GM19238 (cell line): ENCODE measurements around the gene VTCN1.
"Not testable (repeated sequence)": the region's sequence is repeated elsewhere in the genome, so short reads cannot be mapped to it uniquely, and the experiment has no call there.

Source experiments
- DNase-seq: peaks from one replicate; pipeline ENCODE4 v3.0.0; 2011; ENCODE audit warnings: low spot score; ENCODE audit not compliant: insufficient read length

Gene VTCN1

DNA sequence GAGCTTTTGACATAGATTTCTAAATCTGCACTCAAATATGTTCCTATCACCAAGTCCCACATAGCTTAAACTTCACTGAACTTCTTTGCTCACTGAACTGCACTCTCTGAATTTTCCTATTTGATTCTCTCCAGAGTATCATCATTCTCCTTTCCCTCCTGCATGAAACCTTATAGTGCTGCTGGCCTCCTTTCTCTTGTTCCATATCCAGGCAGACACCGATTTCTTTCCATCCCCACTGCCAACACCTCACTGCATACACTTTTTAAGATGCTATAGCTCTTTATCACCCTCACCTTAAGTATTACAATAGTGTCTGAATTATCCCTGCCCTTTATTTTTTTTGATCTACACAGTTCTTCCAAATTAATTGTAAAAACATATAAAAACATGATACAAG, 86.1 kb downstream of the VTCN1 start:
- DNase-seq: no peak

DNA sequence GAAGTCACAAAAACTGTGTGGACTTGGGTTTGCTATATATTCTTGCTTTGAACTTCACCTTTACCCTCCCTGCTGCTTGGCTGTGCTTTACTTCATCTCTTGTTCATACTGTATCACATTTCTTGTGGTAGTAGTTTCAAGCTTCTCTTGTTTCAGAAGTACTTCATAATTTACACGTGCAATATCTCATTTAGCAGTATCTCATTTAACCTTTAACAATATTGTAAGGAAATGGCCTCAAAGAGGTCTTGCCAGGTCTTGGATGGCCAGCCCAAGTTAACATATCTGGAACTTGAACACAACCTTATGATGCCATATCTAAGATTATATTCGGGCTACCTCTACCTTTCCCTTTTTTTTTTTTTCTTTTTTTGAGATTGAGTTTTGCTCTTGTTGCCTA, 87.5 kb downstream of the VTCN1 start:
- DNase-seq: no peak

DNA sequence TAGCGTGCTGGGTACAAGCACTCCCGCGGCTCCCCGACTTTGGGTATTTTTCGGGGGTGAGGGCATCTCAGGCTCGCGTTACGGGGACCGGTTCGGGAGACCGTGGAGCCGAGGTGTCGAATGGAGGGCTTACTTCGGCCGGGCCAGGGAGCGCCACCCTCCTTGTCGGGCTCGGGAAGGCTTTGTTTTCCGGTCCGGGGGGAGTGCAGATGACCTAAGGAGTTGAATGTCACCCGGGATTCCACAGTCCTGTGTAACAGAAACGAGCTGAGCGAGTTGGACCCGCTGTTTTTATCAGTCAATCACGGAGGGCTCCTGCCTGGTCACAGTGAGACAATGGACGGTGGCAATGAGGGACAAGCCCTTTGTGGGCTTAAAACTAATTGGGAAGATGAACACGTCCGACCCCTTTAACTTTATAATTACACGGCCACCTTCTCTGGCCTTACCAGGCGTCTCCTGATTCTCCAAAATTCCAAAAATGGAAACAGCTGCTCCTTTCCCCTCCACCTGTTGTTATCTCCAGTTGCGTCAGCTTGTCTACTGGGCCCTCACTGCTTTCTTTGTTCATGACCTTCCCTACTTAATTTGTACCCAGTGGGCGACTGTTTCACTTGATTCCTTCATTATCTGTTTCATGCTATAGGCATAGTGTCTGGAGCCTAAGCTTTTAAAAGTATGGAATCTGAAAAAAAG, 88.2 kb downstream of the VTCN1 start:
- no peak for DNase-seq

DNA sequence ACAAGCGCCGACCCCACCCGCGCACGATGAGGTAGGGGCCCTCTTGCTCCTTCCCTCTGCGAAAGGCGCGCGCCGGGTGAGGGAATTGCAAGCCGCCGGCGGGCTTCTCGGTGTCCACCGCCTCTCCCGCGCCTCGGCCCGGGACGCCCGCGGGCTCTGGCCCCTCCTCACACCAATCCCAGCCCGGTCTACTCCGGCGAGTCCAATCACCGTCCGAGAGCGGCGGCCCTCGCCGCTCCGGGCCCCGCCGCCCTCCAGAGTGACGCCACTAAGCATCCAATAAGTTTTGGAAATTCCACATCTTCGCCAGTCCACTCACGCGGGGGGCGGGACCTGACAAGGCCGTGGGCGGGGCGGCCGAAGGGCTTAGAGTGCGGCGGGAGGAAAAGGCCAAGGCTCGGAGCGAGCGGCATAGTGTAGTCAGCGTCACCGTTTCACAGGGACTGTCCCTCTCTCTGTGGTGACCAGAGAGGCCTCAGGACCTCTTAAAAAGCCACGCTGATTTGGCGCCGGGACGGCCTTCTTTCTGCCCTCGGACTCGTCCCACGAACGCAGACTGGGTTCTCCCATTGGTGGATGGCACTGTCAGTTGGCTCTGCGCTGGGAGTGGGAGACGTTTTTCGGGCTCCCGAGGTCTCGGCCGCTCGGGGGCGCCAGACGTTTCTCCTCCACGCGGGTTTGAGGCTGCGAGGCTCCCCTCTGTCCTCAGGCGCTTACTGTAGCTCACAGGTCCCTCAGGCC, 89.0 kb downstream of the VTCN1 start, which contains the start of gene TRIM45:
Gene TRIM45 (minus strand): TSS at position 161 of the 741 bp plus-strand sequence. CDS start 548 bp downstream, outside the sequence.
- DNase-seq: peak; percentile 82

DNA sequence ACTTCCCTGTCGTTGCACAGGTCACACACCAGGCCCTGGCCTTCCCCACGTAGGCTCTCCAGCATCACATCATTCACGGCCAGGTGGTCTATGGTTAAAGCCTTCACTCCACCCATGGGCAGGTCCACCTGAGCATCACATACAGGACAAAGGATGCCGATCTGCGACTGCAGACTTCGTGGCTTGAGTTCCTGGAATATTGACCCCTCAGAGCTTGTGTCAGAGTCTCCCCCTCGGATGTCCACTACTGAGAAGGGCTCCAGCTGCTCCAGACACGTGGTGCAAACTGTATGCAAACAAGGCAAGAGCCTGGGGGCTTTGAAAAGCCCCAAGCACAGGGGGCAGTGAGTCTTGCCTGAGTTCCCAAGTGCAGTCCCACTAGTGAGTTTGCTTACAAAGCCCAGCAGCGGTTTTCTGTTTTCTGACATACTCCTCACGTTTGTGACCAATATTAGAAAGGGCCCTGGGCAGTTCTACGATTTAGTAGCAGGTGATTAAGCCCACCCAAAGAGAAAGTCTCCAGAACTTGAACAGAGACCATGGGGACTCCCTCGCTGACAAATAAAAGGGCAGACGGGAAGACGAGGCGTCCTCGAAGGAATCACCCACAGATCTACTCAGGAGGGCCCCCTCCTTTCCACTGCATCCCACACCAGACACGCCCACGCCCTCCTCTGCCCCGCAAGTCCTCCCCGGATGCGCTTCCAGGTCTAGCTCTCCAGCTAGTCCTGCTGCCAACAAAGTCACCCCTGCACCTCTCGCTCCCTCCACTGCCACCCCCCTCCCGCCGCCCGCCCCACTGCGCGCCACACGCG, 89.7 kb downstream of the VTCN1 start:
- no peak for DNase-seq

DNA sequence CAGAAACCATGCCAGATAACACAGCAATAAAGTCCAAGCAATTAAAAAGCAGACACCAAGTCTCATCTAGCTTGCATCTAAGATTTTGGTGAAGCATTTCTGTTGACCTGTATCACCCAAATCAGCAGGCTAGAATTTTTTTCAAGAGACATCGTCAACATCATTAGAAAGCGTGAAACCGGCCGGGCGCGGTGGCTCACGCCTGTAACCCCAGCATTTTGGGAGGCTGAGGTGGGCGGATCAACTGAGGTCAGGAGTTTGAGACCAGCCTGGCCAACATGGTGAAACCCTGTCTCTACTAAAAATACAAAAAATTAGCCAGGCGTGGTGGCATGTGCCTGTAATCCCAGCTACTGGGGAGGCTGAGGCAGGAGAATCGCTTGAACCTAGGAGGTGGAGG, 91.6 kb downstream of the VTCN1 start:
- DNase-seq: not testable (repeated sequence)

DNA sequence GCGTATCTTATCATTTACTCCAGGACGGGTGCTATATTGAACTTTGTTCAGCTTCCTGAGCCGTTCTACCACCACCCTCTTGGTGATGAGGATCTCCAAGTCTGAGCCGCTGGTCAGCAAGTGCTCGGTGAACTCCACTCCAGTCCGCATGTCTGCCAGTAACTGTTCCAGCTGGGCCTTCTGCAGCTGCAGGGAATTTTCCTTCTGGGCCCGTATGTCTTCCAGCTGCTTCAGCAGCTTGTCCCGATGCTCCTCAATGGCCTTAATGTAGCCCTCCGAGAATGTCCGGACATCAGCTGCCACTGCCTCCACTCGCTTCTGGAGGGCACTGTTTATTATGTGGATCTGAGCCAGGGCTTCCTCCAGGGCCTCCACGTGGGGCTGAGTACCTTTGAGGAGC, 92.6 kb downstream of the VTCN1 start:
- DNase-seq: no peak

DNA sequence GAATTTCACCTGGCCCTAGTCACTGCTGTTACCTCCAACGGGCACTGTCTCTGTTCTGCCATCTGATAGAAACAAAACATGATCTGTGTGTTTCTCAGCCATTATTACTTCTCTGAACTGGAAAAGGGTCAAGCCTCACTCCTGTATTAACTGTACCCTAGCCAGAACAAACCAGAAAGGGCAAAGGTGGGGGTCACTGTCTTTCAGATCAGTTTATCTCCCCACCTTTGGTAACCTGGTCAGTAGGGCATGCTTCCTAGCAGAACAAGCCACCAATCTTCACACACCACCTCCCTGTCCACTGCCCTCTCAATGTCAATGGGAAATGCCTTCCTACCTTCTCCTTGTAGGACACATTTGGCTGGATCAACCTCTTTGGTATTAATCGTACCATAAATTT, 93.0 kb downstream of the VTCN1 start:
- DNase-seq: no peak

DNA sequence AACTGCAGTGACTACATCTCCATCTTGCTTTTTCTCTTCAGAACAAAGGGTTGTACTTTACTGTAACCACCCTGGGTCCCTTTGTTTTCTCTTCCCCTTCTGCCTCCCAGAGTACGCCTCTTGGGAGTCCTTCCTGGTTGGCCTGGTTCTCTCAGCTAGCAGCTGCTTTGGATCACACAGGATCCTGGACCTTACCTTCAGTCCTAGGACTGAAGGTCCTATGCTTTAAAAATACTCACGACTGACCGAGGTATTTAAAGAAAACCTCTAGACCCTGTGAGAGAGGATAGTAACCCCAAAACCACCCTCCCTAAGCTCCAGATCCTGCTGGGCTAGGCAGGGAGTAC, 94.0 kb downstream of the VTCN1 start:
- DNase-seq: no peak

DNA sequence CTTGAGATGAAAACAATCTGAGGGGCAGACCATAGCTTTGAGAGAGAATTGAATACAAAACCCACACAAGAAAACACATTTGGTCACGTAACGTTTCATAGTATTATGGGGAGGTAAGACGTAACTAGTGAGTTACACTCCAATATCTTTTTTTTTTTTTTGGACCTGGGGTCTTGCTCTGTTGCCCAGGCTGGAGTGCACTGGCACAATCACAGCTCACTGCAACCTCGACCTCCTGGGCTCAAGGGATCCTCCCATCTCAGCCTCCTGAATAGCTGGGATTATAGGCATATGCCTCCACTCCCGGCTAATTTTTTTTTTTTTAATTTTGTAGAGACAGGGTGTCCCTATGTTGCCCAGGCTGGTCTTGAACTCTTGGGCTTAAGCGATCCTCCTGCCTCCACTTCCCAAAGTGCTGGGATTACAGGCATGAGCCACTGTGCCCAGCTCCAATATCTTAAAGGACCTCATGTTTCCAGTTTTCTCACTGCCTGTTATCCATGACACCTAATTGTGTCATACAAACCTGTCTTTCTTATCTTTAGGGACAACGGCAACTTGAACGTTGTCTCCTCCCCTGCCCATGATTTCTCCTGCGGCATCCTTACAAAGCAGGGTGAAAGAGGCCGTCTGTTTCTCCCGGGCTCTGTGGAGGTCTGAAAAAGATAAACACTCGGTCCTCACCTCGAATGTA, 94.5 kb downstream of the VTCN1 start:
- DNase-seq: no peak

DNA sequence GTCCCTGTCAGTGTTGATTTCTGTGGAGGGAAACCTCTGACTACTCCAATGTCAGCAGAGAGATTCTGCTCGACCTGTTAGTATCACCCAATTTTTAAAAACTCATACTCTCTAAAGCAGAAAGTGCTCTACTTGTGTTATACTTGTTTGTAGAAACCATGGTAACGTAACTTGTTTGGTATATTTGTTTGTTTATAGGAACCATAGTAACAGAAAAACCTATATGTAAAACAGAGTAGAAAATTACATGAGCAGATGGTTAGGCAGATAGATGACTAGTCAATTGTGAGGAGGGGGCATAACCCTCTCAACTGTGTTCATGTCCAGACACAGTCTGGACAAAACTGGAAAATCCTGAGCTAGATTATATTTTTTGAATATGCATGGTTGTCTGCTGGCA, 95.8 kb downstream of the VTCN1 start:
- DNase-seq: no peak

DNA sequence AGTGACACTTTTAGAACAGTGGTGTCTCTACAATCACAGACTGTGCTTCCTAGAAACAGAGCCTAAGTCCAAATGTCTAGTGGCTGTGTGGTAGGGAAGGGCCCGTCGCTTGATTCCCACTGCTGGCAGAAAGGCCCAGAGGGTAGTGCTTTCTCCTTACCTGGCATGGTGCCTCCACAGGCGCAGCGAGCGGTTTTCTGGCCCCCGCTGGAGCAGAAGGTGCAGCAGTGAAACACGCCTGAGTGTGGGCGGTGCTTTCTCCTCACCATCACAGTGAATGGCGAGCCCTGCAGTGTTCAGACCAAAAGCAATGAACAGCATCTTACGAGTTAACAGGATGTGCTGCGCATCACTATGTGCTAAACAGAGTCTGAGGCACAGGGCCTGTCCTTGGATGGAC, 97.5 kb downstream of the VTCN1 start:
- DNase-seq: no peak

DNA sequence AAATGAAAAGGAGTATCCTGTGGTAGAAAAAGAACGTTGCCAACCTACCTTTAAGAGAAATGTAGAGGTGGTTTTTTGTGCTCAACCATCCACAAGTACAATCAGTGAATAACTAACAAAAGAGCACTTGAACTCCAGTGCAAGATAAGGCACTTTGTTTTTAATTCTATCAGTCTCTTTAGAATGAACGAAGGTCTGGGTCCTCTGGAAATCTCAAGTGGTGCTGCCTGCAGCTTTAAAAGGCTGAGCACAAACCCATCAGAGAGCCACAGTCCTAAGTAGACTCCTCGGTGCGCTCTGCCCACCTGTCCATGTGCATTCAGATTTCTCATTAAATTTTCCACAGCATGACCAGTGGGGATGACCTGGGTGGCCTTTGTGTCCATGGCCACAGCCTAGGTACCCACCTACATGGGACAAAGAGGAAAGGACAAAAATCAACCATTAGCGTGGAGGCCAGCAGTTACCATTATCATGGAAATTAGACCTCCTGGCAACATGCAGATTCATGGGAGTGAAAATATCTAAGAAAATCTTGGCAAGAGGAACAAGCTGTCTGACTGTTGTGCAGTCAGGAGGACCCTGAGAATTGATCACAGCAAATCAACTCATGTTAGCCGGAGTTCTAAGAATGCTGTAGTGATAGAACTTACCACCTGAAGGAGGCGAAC, 98.5 kb downstream of the VTCN1 start:
- no peak for DNase-seq

DNA sequence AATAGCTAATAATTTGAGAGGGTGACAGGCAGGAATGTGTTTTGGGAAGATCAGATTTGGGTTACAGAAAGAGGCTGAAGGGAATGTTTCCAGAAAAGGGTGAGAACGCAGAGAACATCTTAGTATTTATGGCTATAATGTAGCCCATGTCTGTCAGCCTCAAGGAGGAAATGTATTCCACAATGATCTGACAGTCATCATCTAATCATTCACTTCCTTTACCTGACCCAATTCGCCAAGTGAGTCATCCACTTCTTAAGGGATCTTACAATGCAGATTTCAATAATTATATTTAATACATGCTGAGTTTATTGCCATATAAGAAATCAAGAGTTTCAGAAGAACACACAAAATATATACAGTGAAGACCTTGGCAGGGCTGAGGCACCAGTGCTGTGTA, 100.0 kb downstream of the VTCN1 start:
- no peak for DNase-seq

DNA sequence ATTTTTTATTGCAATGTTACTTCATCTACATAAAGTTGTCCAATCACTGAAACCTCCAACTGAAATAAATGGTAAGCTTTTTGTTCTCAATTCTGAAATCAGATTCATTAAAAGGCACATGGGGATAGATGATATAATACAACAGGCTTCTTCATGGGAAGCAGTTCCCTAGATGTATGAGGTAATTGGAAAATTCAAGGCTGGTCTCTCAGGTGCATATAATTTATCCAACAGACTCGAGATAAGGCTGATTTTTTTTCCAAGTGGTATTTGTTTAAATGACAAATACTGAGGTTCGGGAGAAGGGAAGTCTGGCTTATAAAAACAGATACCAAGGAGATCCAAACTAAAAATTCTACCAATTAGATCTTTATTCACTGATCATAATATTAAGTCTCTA, 103.4 kb downstream of the VTCN1 start:
- DNase-seq: no peak

DNA sequence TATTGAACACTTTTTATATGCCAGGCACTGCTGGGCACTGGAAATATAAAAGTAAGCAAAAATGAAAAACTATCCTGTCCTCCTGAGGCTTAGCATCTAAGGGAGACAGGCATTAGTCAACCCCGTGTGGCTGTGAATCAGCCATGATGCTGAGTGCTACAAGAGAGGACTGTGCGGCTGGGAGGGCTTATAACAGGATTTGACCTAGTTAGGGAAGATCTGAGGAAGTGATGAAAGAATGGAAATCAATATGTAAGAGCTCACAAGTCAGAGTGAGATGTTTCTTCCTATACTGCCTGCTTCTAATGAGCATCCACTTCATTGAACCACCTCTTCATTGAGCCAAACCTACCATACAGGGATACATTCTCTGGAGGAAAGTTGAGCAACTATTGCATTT, 104.2 kb downstream of the VTCN1 start:
- no peak for DNase-seq

DNA sequence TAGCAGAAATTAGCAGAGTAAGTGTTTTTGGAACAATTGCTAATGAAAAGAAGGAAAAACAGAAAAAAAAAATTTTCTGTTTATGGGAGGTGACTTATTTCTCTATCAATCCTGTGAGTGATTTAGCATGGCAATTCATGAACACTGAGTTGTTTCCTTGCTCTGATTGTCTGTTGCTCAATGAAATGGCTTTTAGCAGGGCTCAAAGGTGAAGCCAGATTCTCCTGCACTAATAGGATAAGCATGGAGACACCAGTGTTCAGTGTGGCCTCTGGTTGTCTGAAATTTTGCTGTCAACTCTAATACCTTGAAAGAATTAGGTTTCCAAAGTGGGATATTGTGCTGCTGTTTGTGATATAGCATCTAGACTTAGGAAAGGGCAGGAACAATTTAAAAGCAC, 105.0 kb downstream of the VTCN1 start:
- no peak for DNase-seq

DNA sequence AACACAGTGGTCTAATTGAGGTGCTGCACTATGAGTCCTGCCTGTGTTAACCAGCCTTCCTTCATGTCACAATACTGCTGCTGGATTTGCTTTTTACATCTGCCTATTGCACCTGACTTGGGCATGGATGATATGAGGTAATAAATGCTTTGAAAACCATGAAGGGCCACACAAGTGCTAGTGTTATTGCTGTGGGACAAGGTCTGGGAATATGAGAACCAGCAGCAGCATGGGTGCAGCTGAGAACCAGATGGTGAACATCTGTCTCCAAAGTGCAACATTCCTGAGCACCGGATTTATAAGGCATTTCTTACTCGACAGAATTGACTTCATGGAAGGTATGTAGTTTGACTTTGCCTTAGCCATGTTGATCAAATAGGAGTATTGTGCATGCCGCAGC, 105.7 kb downstream of the VTCN1 start:
- DNase-seq: no peak

DNA sequence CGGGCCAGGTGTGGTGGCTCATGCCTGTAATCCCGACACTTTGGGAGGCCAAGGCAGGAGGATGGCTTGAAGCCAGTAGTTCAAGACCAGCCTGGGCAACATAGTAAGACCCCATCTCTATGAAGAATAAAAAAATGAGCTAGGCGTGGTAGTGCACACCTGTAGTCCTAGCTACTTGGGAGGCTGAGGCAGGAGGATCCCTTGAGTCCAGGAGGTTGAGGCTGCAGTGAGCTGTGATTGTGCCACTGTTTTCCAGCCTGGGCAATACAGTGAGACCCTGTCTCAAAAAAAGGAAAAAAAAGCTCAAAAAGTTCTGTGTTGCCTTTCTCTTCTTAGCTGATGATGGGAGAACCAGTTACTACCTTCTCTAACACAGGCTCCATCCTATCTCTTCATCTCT, 108.9 kb downstream of the VTCN1 start:
- DNase-seq: not testable (repeated sequence)

DNA sequence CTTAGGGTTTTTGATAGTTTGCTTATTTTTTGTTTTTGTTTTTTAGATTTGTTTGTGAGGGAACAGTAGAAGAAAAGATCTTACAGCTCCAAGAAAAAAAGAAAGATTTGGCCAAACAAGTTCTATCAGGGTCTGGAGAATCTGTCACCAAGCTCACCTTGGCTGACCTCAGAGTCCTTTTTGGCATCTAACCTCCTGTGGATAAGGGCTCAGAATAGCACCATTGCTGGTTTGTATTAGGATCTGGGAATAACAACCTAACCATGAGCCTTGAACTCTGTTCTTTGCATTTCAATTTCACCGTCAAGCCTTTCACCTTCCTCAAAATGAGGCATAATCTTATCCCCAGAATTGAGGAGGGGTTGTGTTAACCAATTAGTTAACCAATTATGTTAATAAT, 109.4 kb downstream of the VTCN1 start:
- DNase-seq: no peak

DNA sequence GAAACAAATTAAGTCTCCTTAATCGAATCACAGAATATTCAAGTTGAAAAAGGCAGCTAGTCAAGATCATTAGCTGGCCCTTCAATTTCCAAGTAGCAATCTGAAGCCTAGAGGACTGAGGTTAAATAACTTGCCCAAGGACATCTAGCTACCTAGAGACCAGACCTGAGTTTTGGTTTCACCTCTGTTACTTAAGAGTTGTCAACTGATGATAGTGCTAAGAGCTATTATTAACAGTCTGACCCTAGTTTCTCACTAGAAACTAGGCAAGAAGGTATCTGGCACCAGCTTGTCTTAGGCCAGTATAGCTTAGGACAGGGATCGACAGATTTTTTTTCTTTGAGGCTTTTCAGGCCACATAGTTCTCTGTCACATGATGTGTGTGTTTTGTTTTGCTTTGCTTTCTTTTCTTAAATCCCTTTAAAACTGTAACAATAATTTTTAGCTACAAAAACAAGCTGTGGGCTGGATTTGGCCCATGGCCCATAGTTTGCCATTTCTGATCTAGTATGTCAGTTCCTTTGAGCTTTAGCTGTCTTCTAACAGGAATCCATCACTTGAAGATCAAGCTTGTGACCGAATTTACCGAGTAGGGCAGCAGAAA, 112.3 kb downstream of the VTCN1 start:
- DNase-seq: no peak
